DOHH2 (cell line): ENCODE measurements around the gene EIF4E2.

Source experiments
- H3F3A ChIP-seq: fragments of 200-600 bp; sonication (generic), shearing (Covaris generic); 2 replicates; pipeline ENCODE4 v1.6.0; 2016; ENCODE audit warnings: antibody characterized with exemption, mild to moderate bottlenecking; ENCODE audit not compliant: control insufficient read depth, insufficient read depth
- H3K27ac ChIP-seq: fragments of 200-600 bp; sonication (generic); 2 replicates; pipeline ENCODE4 v1.5.1; 2014; ENCODE audit warnings: low read depth, mild to moderate bottlenecking, low read length, moderate library complexity
- H3K27me3 ChIP-seq: fragments of 200-600 bp; sonication (generic); 2 replicates; pipeline ENCODE4 v1.6.1; 2014; ENCODE audit warnings: mild to moderate bottlenecking, low read length, mixed read lengths; ENCODE audit not compliant: control insufficient read depth
- H3K36me3 ChIP-seq: fragments of 200-600 bp; sonication (generic); 2 replicates; pipeline ENCODE4 v1.6.1; 2014; ENCODE audit warnings: mild to moderate bottlenecking, low read length, moderate library complexity, mixed read lengths; ENCODE audit not compliant: control insufficient read depth
- H3K4me1 ChIP-seq: fragments of 200-600 bp; sonication (generic); 2 replicates; pipeline ENCODE4 v1.6.1; 2014; ENCODE audit warnings: mild to moderate bottlenecking, low read length, mixed read lengths; ENCODE audit not compliant: control insufficient read depth
- H3K4me2 ChIP-seq: fragments of 200-600 bp; sonication (generic); 2 replicates; pipeline ENCODE4 v1.6.0; 2014; ENCODE audit warnings: mild to moderate bottlenecking, low read length, moderate library complexity
- H3K4me3 ChIP-seq: fragments of 200-600 bp; sonication (generic); 2 replicates; pipeline ENCODE4 v1.5.1; 2014; ENCODE audit warnings: mild to moderate bottlenecking, low read length, mixed read lengths
- H3K79me2 ChIP-seq: fragments of 200-600 bp; sonication (generic); 2 replicates; pipeline ENCODE4 v1.6.1; 2014; ENCODE audit warnings: mild to moderate bottlenecking, low read length, mixed read lengths; ENCODE audit not compliant: control insufficient read depth
- H3K9me2 ChIP-seq: fragments of 200-600 bp; sonication (generic); replicated peaks from 2 replicates; pipeline ENCODE4 v1.6.1; 2014; ENCODE audit warnings: mild to moderate bottlenecking, low read length, mixed read lengths; ENCODE audit not compliant: control insufficient read depth
- H3K9me3 ChIP-seq: fragments of 200-600 bp; sonication (generic); 2 replicates; pipeline ENCODE4 v1.6.1; 2014; ENCODE audit warnings: antibody characterized with exemption, low read length, mixed read lengths; ENCODE audit not compliant: control insufficient read depth, insufficient read depth
- H4K20me1 ChIP-seq: fragments of 200-600 bp; sonication (generic); 2 replicates; pipeline ENCODE4 v1.6.0; 2014; ENCODE audit warnings: low read depth, mild to moderate bottlenecking, antibody characterized with exemption, low read length, moderate library complexity; ENCODE audit not compliant: control insufficient read depth, insufficient read depth
- CTCF ChIP-seq: fragments of 200-600 bp; sonication (generic); IDR thresholded peaks from one replicate; pipeline ENCODE4 v1.5.1; 2014; ENCODE audit warnings: antibody characterized with exemption, mild to moderate bottlenecking, low read depth, low read length; ENCODE audit not compliant: poor library complexity, severe bottlenecking
- EZH2phosphoT487 ChIP-seq: fragments of 200-600 bp; sonication (generic); IDR thresholded peaks from 2 replicates; pipeline ENCODE4 v1.6.1; 2017; ENCODE audit warnings: borderline replicate concordance, mild to moderate bottlenecking, antibody characterized with exemption, low read length, moderate library complexity, mixed read lengths

EIF4E2 gene

GRCh38 chr2:232574674-232575403, 24.4 kb downstream of the EIF4E2 start:
- H3K36me3 ChIP-seq, result peaks cover 8% of the 10 kb centered on the region
- no peak overlapping the region for H3K4me2 ChIP-seq
- H3K9me3 ChIP-seq, result no peaks in the 10 kb centered on the region
- H3K27ac ChIP-seq, result no peak overlapping the region
- no peaks in the 10 kb centered on the region for H3K9me2 ChIP-seq
- H3F3A ChIP-seq, result no peaks in the 10 kb centered on the region
- no peaks in the 10 kb centered on the region for H3K79me2 ChIP-seq
- no peak overlapping the region for H3K4me3 ChIP-seq
- no peaks in the 10 kb centered on the region for H4K20me1 ChIP-seq
- TF ChIP-seq CTCF (no peak), EZH2phosphoT487 (no peak)
- H3K4me1 ChIP-seq, result peaks cover 4% of the 10 kb centered on the region; the same call in 1 of the 2 replicates
- H3K27me3 ChIP-seq, result no peaks in the 10 kb centered on the region

- H3K9me3 ChIP-seq, result no peaks in the 10 kb centered on the region
- no peaks in the 10 kb centered on the region for H3K79me2 ChIP-seq
- peaks cover 3% of the 10 kb centered on the region for H3K36me3 ChIP-seq
- H3K27me3 ChIP-seq, result no peaks in the 10 kb centered on the region
- TF ChIP-seq CTCF (no peak), EZH2phosphoT487 (no peak)
- H3K4me3 ChIP-seq, result no peak overlapping the region
- no peaks in the 10 kb centered on the region for H3K9me2 ChIP-seq
- no peaks in the 10 kb centered on the region for H4K20me1 ChIP-seq
- H3K27ac ChIP-seq, result no peak overlapping the region
- H3K4me2 ChIP-seq, result no peak overlapping the region
- no peaks in the 10 kb centered on the region for H3F3A ChIP-seq
- peaks cover 4% of the 10 kb centered on the region; the same call in 1 of the 2 replicates for H3K4me1 ChIP-seq
Observed at GRCh38 chr2:232575404-232575746, 24.9 kb downstream of the EIF4E2 start.

- no peaks in the 10 kb centered on the region for H3K27me3 ChIP-seq
- peaks cover 13% of the 10 kb centered on the region for H3K4me1 ChIP-seq
- H4K20me1 ChIP-seq, result no peaks in the 10 kb centered on the region
- no peaks in the 10 kb centered on the region for H3F3A ChIP-seq
- no peaks in the 10 kb centered on the region for H3K9me2 ChIP-seq
- H3K36me3 ChIP-seq, result no peaks in the 10 kb centered on the region; the same call in 1 of the 2 replicates
- no peak overlapping the region for H3K4me3 ChIP-seq
- no peaks in the 10 kb centered on the region for H3K79me2 ChIP-seq
- no peaks in the 10 kb centered on the region for H3K9me3 ChIP-seq
- H3K27ac ChIP-seq, result no peak overlapping the region
- TF ChIP-seq EZH2phosphoT487 (no peak), CTCF (no peak)
- H3K4me2 ChIP-seq, result no peak overlapping the region
Observed at GRCh38 chr2:232576995-232577394, 26.5 kb downstream of the EIF4E2 start.
